ENCODE results near the gene DNAAF9.

DNA sequence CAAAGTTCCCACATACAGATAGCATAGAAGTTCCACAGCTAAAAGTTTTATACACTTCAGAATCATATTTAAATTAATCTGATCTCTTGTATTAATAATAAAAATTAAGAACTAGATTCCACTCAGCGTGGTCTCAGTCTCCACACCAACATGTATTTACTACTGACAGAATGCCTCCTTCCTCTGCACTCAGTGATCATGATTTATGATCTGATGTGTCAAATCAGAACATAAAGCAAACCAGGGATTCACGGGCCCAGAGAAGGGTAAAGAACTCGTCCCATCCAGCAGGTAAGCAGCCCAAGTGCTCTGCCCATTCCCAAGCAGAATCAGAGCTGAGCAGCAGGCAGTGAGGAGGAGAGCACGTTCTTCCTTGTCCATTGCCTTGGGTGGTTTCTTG, 49.2 kb upstream of the DNAAF9 start:
- no peak for TF ChIP-seq CTCF (IDR thresholded peaks at IDR 0.05)
- no peak for TF ChIP-seq POLR2A (IDR thresholded peaks at IDR 0.05)
